Measurements from ENCODE around the gene OSBPL10. TPM values are rescaled to one million over a fixed set of nuclear protein-coding genes. Genes with fewer than 3 reads are reported as not detected.

Gene OSBPL10
- total and polyA plus RNA-seq, 2 of the 8 experiments (the other 6 are each of a cell fraction or from before 2014, with no cell fraction given), result 26.2 to 86.7 TPM

- TF ChIP-seq CHD7 (IDR thresholded peaks at IDR 0.05; ENCODE audit: insufficient replicate concordance, low read length) (no peak), EP300 (IDR thresholded peaks at IDR 0.05; ENCODE audit: borderline replicate concordance in 1 of 2, low read depth in 2 of 2, low read length in 2 of 2) (no peak), KDM1A (IDR thresholded peaks at IDR 0.05; ENCODE audit: borderline replicate concordance, low read length) (no peak), MAFK (IDR thresholded peaks at IDR 0.05; ENCODE audit: low read depth, low read length) (no peak), GTF2F1 (IDR thresholded peaks at IDR 0.05; ENCODE audit: borderline replicate concordance, low read depth, low read length) (no peak), SP1 (IDR thresholded peaks at IDR 0.05; ENCODE audit: low read depth, low read length) (no peak), CEBPB (IDR thresholded peaks at IDR 0.05; ENCODE audit: low read depth, low read length) (no peak), CBX8 (IDR thresholded peaks at IDR 0.05; ENCODE audit: borderline replicate concordance, low read depth, low read length) (no peak), SIRT6 (IDR thresholded peaks at IDR 0.05; ENCODE audit: low read length) (no peak), CHD1 (IDR thresholded peaks at IDR 0.05; ENCODE audit: low read depth, low read length) (no peak)
Measured at GRCh38 chr3:31985831-31986230, 4.8 kb upstream of the OSBPL10 start (continued).
